MG63 (cell line): Measurements from ENCODE around the gene HTT-AS. TPM values are rescaled to one million over a fixed set of nuclear protein-coding genes. Genes with fewer than 3 reads are reported as not detected.
"Not testable (repeated sequence)": the region's sequence is repeated elsewhere in the genome, so short reads cannot be mapped to it uniquely, and the experiment has no call there.

Experiments used
- DNase-seq: peaks from one replicate; pipeline ENCODE4 v3.0.0-alpha.2; 2020
- H3K27me3 ChIP-seq: fragments of 250-450 bp; sonication (Bioruptor Pico); 2 replicates; pipeline ENCODE4 v1.5.1; 2020; ENCODE audit warnings: mild to moderate bottlenecking, moderate library complexity
- H3K36me3 ChIP-seq: fragments of 250-450 bp; sonication (Bioruptor Pico); 2 replicates; pipeline ENCODE4 v1.5.1; 2020; ENCODE audit warnings: mild to moderate bottlenecking, moderate library complexity
- H3K4me3 ChIP-seq: fragments of 250-450 bp; sonication (Bioruptor Pico); 2 replicates; pipeline ENCODE4 v1.5.1; 2020; ENCODE audit warnings: mild to moderate bottlenecking, moderate library complexity
- H3K9me3 ChIP-seq: fragments of 250-450 bp; sonication (Bioruptor Pico); 2 replicates; pipeline ENCODE4 v1.5.1; 2020; ENCODE audit warnings: mild to moderate bottlenecking, moderate library complexity
- total RNA-seq: library from RNA; depleted of rRNA; stranded (reverse); fragments of >200 nt; shearing (Covaris generic); gene quantifications from 2 replicates; pipeline ENCODE4 v1.2.3, GENCODE V29; 2014; ENCODE audit warnings: low replicate concordance

The HTT-AS gene
- total RNA-seq, 1 experiment from 2014 or later, result not detected

DNA sequence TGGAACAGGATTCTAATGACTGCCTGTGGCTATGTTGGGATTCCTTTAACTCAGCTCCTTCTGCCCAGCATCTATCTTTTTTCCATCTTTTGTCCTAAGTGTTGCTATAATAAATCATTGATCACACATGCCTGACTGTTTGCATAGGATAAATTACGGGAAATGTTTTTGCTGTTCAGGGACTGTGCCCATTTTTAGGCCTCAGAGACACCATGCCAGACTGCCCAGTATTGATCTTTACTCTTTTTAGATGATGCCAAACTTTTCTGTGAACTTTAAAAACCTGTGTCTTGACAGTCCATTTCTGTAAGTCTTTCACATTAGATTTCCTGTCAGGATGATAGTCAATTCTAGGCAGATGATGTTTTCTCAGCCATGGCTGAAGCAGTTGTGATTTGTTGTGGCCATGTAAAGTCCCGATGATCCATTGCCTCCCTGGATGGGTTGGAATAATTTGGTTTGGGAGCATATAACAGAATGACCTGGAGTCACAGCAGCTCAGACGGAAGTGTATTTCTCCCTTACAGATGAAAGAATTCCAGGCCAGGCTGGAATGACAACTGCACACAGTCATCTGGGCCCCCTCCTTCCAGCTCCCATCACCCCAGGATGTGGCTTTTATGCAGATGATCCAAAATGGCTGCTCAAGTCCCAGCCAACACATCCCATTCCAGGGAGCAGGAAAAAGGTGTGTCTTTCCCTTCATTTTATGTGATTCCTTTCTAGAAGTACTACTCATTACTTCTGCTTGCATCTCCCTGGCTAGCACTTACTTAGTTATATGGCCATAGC is 3.4 kb downstream of the HTT-AS start:
- H3K4me3 ChIP-seq, result no peak overlapping the region
- no peak for DNase-seq
- no peaks in the 10 kb centered on the region for H3K27me3 ChIP-seq

DNA sequence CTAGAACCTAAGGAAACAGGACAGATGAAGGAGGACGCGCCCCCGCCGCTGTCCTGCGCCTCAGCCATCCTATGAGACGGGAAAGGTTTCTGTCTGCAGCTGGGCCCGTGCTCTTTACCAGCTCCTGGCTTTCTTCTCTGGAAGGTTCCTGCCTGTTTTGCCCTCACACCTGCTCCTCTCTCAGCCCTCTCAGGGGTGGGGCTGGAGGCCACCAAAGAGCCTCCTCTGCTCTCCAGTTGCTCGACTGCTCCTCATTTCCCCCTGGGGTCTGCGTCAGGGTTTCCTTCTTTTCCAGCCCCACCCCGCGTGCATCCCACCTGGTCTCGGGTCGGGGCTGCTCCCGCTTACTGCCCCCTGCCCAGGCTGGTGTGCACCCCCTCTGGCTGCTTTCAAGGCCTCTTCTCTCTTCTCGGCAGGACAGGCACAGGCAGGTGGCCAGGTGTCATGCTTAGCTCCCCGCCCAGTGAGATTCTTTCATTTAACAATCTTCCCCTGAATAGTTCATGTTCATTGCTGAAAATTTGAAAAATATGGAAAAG is 4.6 kb downstream of the HTT-AS start:
- Histone ChIP-seq H3K36me3 (no peaks in the 10 kb centered on the region), H3K9me3 (no peaks in the 10 kb centered on the region), H3K27me3 (no peaks in the 10 kb centered on the region), H3K4me3 (no peak overlapping the region)
- no peak for DNase-seq

More for the DNA sequence above, 3.4 kb downstream of the HTT-AS start:
- Histone ChIP-seq H3K9me3 (no peaks in the 10 kb centered on the region), H3K36me3 (no peaks in the 10 kb centered on the region)

GRCh38 chr4:3067473-3068001 is 6.8 kb downstream of the HTT-AS start:
- no peak overlapping the region for H3K4me3 ChIP-seq
- H3K36me3 ChIP-seq, result no peaks in the 10 kb centered on the region
- H3K9me3 ChIP-seq, result no peaks in the 10 kb centered on the region
- DNase-seq, result no peak
- H3K27me3 ChIP-seq, result no peaks in the 10 kb centered on the region

DNA sequence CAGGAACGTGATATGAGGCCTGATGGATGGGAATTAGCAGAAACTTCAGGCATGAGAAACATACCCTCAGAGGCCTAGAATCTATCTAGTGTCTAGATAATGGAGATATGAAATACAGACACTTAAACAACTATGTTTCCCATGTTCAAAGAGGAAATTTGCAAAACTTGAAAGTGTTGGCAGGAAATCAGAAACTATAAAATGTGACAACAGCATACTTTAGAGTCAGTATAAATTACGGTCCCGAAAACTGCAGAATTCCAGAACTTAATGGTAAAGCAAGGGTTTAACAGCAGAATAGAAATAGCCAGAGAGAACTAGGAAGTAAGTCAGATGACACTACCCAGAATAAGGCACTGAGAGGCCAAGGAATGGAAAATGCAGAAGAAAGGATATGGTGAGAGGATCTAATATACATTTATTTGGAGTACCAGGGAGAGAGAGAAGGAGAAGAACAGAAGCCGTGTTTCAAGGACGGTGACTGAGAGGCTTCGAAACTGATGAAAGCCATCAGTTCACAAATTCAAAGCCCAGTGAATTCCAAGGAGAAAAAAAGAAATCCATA is 7.4 kb downstream of the HTT-AS start:
- no peaks in the 10 kb centered on the region for H3K27me3 ChIP-seq
- H3K9me3 ChIP-seq, result no peaks in the 10 kb centered on the region
- no peak overlapping the region for H3K4me3 ChIP-seq
- DNase-seq, result no peak
- H3K36me3 ChIP-seq, result no peaks in the 10 kb centered on the region

GRCh38 chr4:3065551-3065950 is 8.8 kb downstream of the HTT-AS start:
- DNase-seq, result no peak
- Histone ChIP-seq H3K9me3 (no peaks in the 10 kb centered on the region), H3K36me3 (no peaks in the 10 kb centered on the region)

DNA sequence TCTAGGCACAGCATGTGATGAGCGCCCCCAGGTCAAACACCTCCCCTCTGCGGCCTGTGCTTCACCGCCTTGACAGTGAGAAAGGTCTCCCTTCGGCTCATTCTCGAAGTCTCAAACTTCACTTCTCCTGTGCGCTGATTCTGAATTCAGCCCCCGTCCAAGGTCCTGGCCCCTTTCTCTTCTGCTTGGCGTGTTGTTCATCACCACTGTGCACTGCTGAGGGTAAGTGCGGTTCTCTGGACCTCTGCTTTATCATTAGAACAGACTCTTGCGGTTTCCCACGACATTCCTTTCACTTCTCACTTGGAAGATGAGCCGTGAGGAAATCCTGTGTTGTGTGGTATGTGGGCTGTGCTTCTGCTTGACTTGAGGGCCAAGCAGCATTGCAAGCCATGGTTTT is 11.9 kb downstream of the HTT-AS start:
- no peaks in the 10 kb centered on the region for H3K36me3 ChIP-seq
- no peaks in the 10 kb centered on the region for H3K27me3 ChIP-seq
- no peak for DNase-seq
- no peak overlapping the region for H3K4me3 ChIP-seq
- H3K9me3 ChIP-seq, result no peaks in the 10 kb centered on the region

More at GRCh38 chr4:3065551-3065950, 8.8 kb downstream of the HTT-AS start:
- Histone ChIP-seq H3K27me3 (no peaks in the 10 kb centered on the region), H3K4me3 (no peak overlapping the region)

DNA sequence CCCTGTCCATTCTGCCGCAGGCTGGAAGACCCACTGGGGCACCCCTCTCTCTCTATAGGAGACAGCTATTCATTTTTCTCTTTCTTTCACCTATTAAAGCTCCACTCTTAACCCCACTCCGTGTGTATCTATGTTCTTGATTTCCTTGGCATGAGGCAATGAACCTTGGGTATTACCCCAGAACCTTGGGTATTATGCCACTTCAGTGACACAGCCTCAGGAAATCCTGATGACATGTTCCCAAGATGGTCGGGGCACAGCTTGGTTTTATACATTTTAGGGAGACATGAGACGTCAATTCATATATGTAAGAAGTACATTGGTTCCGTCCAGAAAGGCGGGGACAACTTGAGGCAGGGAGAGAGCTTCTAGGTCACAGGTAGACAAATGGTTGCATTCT is 13.4 kb downstream of the HTT-AS start:
- no peaks in the 10 kb centered on the region for H3K9me3 ChIP-seq
- H3K36me3 ChIP-seq, result no peaks in the 10 kb centered on the region
- DNase-seq, result no peak
- no peaks in the 10 kb centered on the region for H3K27me3 ChIP-seq
- H3K4me3 ChIP-seq, result no peak overlapping the region

DNA sequence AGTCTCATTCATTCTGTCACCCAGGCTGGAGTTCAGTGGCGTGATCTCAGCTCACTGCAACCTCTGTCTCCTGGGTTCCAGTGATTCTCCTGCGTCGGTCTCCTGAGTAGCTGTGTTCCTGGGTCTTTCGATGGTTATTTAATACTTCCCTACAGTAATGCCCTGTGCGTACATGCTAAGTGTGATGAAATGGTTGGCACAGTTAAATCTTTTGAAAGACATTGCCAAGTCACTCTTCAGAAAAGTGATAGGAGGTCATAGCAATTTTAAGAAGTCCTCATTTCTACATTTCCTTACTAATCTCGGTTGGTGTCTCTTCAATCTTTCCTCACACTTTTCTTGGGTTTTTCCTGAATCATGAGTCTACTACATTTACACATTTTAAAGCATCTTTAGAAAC is 14.4 kb downstream of the HTT-AS start:
- H3K4me3 ChIP-seq, result no peak overlapping the region
- no peaks in the 10 kb centered on the region for H3K9me3 ChIP-seq
- no peaks in the 10 kb centered on the region for H3K27me3 ChIP-seq
- no peak for DNase-seq
- H3K36me3 ChIP-seq, result no peaks in the 10 kb centered on the region

DNA sequence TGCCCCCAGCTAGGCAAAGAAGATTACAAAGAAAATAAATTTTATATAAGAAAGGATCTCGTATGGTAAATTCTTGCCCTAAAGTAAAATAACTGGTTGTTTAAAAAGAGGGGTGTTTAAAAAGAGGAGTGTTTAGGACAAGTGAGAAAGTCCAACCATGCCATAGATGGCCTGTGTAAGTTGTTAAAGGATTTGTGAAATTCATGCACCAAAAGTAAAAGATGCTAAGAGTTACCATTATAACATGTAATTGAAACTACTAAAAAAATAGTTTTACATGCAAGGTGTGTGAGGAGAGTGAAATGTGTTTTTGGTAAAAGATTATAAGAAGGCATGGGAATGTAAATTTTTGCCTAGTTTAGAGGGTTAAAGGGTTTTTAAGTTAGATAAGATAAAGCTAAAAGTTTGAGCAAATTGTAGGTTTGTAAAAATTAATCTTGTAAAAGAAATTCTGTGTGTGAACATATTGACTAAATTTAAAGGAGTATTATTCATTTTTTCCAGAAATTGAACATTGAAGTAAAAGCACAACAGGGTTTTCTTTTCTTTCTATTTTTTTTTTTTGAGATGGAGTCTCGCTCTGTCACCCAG is 20.1 kb downstream of the HTT-AS start:
- no peak overlapping the region for H3K4me3 ChIP-seq
- H3K36me3 ChIP-seq, result no peaks in the 10 kb centered on the region
- H3K9me3 ChIP-seq, result peaks cover 2% of the 10 kb centered on the region; the same call in 1 of the 2 replicates
- DNase-seq, result no peak
- H3K27me3 ChIP-seq, result no peaks in the 10 kb centered on the region

DNA sequence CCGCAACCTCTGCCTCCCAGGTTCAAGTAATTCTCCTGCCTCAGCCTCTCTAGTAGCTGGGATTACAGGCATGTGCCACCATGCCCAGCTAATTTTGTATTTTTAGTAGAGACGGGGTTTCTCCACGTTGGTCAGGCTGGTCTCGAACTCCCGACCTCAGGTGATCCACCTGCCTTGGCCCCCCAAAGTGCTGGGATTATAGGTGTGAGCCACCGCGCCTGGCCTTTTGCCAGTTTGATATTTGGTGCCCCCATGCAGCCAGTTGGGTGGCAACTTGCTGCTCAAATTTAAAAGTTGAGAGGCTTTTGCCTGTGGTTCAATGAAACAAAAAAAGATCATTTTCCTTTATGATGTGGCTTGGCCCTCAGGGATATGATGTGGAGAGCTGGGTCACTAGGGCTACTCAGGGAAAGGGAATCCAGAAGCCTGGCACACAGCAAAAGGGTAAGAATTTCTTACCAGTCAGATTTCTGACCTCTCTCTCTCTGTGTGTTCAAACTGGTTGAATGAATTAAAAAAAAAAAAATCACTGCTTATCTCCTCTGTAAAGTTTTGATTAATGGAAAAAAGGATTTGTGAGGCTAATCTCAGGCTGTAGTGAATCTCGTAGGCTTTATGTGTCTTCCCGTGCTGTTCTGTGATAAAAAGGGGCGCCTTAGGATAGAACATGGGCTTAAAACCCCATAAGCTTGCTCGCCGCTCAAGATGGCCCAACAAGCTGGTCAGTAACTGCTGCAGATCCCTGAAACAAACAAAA is 23.0 kb downstream of the HTT-AS start:
- not testable (repeated sequence) for H3K9me3 ChIP-seq, H3K4me3 ChIP-seq, H3K36me3 ChIP-seq, H3K27me3 ChIP-seq, DNase-seq

- Histone ChIP-seq H3K9me3 (no peaks in the 10 kb centered on the region), H3K27me3 (no peaks in the 10 kb centered on the region), H3K36me3 (no peaks in the 10 kb centered on the region), H3K4me3 (no peak overlapping the region)
- DNase-seq, result no peak
Measured at GRCh38 chr4:3047464-3048286, 26.7 kb downstream of the HTT-AS start.

DNA sequence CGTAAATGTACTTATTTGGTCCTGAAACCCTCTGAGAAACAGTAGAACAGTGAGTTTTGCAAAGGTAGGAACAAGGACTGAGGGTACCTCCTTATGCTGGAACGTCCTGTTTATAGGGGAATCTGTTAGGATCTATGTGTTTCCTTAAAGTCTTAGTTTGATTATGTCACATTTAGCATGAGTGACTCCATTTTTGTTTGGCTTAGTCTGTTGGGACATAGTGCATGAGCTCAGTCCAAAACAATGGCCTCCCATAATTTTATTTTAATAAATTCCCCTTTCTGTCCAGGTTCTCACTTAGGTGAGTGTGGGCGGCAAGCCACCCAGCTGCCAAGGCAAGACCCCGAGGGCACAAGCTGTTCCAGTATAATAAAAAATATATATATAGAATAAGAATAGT is 27.7 kb downstream of the HTT-AS start:
- no peak for DNase-seq
- H3K27me3 ChIP-seq, result no peaks in the 10 kb centered on the region
- no peak overlapping the region for H3K4me3 ChIP-seq
- H3K9me3 ChIP-seq, result no peaks in the 10 kb centered on the region
- no peaks in the 10 kb centered on the region for H3K36me3 ChIP-seq

GRCh38 chr4:3046162-3046561 is 28.2 kb downstream of the HTT-AS start:
- H3K9me3 ChIP-seq, result no peaks in the 10 kb centered on the region
- no peaks in the 10 kb centered on the region for H3K27me3 ChIP-seq
- no peak for DNase-seq
- H3K36me3 ChIP-seq, result no peaks in the 10 kb centered on the region
- no peak overlapping the region for H3K4me3 ChIP-seq

DNA sequence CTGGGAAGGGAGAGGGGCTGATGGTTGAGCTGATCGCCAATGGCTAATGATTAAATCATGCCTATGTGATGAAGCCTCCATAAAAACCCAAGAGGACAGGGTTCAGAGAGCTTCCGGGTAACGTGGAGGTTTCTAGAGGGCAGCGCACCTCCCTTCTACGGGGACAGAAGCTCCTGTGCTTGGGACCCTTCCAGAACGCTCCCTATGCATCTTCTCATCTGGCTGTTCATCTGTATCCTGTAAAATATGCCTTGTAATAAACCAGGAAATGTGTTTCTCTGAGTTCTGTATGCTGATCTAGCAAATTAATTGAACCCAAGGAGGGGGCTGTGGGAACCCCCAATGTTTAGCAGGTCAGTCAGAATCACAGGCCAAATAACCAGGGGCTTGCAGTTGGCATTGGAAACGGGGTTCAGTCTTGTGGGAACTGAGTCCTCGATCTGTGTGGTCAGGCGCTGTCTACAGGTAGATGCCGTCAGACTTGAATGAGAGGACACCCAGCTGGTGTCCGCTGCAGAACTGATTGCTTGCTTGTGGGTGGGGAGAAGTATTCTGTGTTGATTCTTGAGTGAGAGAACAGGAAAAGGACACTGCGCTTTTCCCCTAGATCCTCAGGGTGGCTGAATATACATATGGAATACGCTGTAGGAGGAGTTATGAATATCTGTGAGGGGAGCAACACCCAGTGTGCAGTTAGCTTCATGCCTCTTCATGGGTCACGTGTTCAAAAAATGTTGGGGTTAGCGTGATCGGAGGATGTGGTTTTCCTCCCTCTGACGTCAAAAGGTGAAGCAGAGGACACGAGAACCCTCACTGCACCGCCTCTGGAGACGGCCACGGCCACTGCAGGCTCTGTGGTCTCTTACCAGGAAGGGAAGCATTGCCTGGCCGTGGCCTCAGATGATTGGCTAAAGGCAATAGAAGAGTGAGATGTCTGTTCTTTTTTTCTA is 29.2 kb downstream of the HTT-AS start:
- no peak for DNase-seq
- Histone ChIP-seq H3K27me3 (no peaks in the 10 kb centered on the region), H3K9me3 (no peaks in the 10 kb centered on the region), H3K4me3 (no peak overlapping the region), H3K36me3 (no peaks in the 10 kb centered on the region)
